Measurements from ENCODE around the gene PLCG1.
"Not testable (repeated sequence)": the region's sequence is repeated elsewhere in the genome, so short reads cannot be mapped to it uniquely, and the experiment has no call there.

The PLCG1 gene

DNA sequence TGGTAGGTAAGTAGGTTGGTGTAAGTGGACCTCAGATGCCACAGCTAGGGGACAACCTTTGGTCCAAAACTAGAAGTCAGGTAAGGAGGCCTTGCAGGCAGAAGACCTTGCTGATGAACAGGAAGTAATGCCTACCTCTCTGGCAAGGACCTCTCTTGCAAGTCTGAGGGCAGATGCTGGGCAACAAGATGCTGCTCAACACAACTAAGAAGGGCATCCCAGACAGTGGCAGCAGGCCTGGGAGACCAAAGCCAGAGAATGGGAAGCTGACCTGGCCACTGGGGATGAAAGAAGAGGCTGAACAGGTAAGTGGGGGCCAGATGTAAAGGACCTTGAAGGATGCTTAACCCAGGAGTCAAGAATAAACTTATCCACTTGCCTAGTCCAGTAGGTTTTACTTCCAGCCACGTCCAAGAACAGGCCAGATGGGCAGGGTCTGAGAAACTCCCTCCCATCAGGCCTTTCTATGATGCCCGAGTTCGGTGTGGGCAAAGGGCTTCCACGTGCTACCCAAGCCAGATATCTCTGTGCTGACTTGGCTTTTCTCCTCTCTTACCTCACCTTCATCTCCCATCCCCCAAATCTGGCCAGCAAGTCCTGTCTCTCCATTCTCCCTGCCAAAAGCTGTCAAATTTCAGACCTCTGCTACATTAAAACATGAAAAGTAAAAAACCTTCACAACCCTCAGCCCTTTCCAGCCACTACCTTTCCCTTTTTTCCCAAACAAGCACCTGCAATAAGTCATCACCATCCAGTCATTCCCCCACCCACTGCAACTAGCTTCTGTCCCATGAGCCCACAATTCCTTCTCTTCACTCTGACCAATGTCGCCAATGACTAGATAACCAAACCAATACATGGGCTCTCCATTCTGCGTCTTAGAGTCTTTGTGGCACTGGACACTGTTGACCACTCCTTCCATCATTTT lies 11.5 kb upstream of the PLCG1 start:
- TF ChIP-seq, protein P1, sequence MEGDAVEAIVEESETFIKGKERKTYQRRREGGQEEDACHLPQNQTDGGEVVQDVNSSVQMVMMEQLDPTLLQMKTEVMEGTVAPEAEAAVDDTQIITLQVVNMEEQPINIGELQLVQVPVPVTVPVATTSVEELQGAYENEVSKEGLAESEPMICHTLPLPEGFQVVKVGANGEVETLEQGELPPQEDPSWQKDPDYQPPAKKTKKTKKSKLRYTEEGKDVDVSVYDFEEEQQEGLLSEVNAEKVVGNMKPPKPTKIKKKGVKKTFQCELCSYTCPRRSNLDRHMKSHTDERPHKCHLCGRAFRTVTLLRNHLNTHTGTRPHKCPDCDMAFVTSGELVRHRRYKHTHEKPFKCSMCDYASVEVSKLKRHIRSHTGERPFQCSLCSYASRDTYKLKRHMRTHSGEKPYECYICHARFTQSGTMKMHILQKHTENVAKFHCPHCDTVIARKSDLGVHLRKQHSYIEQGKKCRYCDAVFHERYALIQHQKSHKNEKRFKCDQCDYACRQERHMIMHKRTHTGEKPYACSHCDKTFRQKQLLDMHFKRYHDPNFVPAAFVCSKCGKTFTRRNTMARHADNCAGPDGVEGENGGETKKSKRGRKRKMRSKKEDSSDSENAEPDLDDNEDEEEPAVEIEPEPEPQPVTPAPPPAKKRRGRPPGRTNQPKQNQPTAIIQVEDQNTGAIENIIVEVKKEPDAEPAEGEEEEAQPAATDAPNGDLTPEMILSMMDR (IDR thresholded peaks at IDR 0.05): no peak
- no peak for DNase-seq
- peaks cover 16% of the 10 kb centered on the region for H3K9me3 Mint-ChIP-seq
- H3K27ac Mint-ChIP-seq: peak overlapping the region; percentile 43
- no peaks in the 10 kb centered on the region for H3K4me1 Mint-ChIP-seq
- H3K27me3 Mint-ChIP-seq (ENCODE audit: low read depth, poor library complexity): no peaks in the 10 kb centered on the region
- peaks cover 85% of the 10 kb centered on the region for H3K36me3 Mint-ChIP-seq (ENCODE audit: low read depth)
- H3K4me3 Mint-ChIP-seq: no peak overlapping the region

DNA sequence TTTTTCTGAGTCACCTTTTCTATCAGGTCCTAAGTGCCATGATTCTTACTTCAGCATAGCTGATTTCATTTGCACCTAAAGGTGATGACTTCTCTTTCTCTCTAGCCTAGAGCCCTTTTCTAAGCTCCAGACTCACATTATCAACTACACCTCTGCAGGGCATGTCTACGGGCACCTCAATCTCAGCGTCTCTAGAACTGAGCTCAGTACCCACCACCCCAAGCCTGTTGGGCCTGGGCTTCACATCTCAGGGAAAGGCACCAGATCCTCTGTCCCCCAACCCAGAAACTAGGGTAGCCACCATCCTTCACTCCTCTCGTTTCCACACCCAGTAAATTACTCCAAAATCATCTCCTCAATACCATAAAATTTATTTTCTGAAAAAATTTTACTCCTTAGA lies 10.6 kb upstream of the PLCG1 start:
- peaks cover 16% of the 10 kb centered on the region for H3K9me3 Mint-ChIP-seq
- peak overlapping the region; percentile 43 for H3K27ac Mint-ChIP-seq
- TF ChIP-seq, protein P1 (IDR thresholded peaks at IDR 0.05): no peak
- no peak overlapping the region for H3K4me3 Mint-ChIP-seq
- no peaks in the 10 kb centered on the region for H3K4me1 Mint-ChIP-seq
- DNase-seq: no peak
- no peaks in the 10 kb centered on the region for H3K27me3 Mint-ChIP-seq (ENCODE audit: low read depth, poor library complexity)
- H3K36me3 Mint-ChIP-seq (ENCODE audit: low read depth): peaks cover 84% of the 10 kb centered on the region

DNA sequence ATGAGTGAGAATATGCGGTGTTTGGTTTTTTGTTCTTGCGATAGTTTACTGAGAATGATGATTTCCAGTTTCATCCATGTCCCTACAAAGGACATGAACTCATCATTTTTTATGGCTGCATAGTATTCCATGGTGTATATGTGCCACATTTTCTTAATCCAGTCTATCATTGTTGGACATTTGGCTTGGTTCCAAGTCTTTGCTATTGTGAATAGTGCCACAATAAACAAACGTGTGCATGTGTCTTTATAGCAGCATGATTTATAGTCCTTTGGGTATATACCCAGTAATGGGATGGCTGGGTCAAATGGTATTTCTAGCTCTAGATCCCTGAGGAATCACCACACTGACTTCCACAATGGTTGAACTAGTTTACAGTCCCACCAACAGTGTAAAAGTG lies 9.0 kb upstream of the PLCG1 start:
- peaks cover 16% of the 10 kb centered on the region for H3K9me3 Mint-ChIP-seq
- not testable (repeated sequence) for H3K27me3 Mint-ChIP-seq (ENCODE audit: low read depth, poor library complexity); H3K4me1 Mint-ChIP-seq; DNase-seq; H3K27ac Mint-ChIP-seq; H3K4me3 Mint-ChIP-seq
- peaks cover 72% of the 10 kb centered on the region for H3K36me3 Mint-ChIP-seq (ENCODE audit: low read depth)

GRCh38 chr20:41131594-41132387 lies 5.6 kb upstream of the PLCG1 start:
- H3K36me3 Mint-ChIP-seq (ENCODE audit: low read depth): peaks cover 39% of the 10 kb centered on the region

GRCh38 chr20:41132388-41132775 lies 5.0 kb upstream of the PLCG1 start:
- H3K4me3 Mint-ChIP-seq; DNase-seq; H3K27me3 Mint-ChIP-seq (ENCODE audit: low read depth, poor library complexity); H3K27ac Mint-ChIP-seq: not testable (repeated sequence)
- H3K4me1 Mint-ChIP-seq: peaks cover 15% of the 10 kb centered on the region
- H3K9me3 Mint-ChIP-seq: peaks cover 16% of the 10 kb centered on the region
- peaks cover 34% of the 10 kb centered on the region for H3K36me3 Mint-ChIP-seq (ENCODE audit: low read depth)

More at GRCh38 chr20:41131594-41132387, 5.6 kb upstream of the PLCG1 start:
- H3K4me1 Mint-ChIP-seq: peaks cover 15% of the 10 kb centered on the region
- TF ChIP-seq, protein P1 (IDR thresholded peaks at IDR 0.05): no peak
- H3K27me3 Mint-ChIP-seq (ENCODE audit: low read depth, poor library complexity): no peaks in the 10 kb centered on the region
- no peak overlapping the region for H3K4me3 Mint-ChIP-seq
- peak overlapping the region; percentile 44 for H3K27ac Mint-ChIP-seq
- no peak for DNase-seq
- H3K9me3 Mint-ChIP-seq: peaks cover 16% of the 10 kb centered on the region

GRCh38 chr20:41133709-41134361 lies 3.5 kb upstream of the PLCG1 start:
- Mint-ChIP-seq H3K9me3 (peaks cover 10% of the 10 kb centered on the region), H3K4me3 (no peak overlapping the region), H3K27ac (no peak overlapping the region), H3K4me1 (peaks cover 21% of the 10 kb centered on the region), H3K27me3 (ENCODE audit: low read depth, poor library complexity) (no peaks in the 10 kb centered on the region), H3K36me3 (ENCODE audit: low read depth) (peaks cover 26% of the 10 kb centered on the region)
- TF ChIP-seq, protein P1 (IDR thresholded peaks at IDR 0.05): no peak
- no peak for DNase-seq

All from nephron progenitor cell (in vitro differentiated cells).